HCT116 (cell line): ENCODE measurements around the gene MED13L. TPM values are rescaled to one million over a fixed set of nuclear protein-coding genes. Genes with fewer than 3 reads are reported as not detected.

Experiments
- ATAC-seq: fragments of 200-7000 bp; cut with Tn5 transposase; 2 replicates; pipeline ENCODE4 v1.9.1; 2020; ENCODE audit warnings: mild to moderate bottlenecking, moderate library complexity
- BruUV-seq: library from RNA; stranded (reverse); fragments of 400-500 nt; replicated peaks from 2 replicates; lab custom pipeline; 2021; lab: Mats Ljungman, UMichigan
- CTCF ChIA-PET: fragments of 300-600 bp; sonication (Branson Sonifier 250); formaldehyde crosslinking; loops from one replicate; lab custom pipeline; 2021; ENCODE audit warnings: antibody characterized with exemption; lab: Charles Lee
- POLR2A ChIA-PET: fragments of 300-600, 350-600 bp; sonication (Branson Sonifier 250); formaldehyde crosslinking; loops from one replicate; lab custom pipeline; 2021; ENCODE audit warnings: antibody characterized with exemption; lab: Charles Lee
- RAD21 ChIA-PET, 2 experiments: fragments of 300-600 bp; sonication (Branson Sonifier 250); formaldehyde crosslinking; loops; one replicate each; lab custom pipeline; 2023; ENCODE audit warnings: low total read pairs in 2 of 2; ENCODE audit not compliant: uncharacterized antibody in 2 of 2, unreplicated experiment in 2 of 2, low non-redundant PET in 1 of 2; lab: Charles Lee
- DNase-seq: peaks from one replicate; pipeline ENCODE4 v3.0.0-alpha.2; 2010; ENCODE audit warnings: low read depth, low spot score
- H2AFZ ChIP-seq: fragments of 200-600 bp; shearing (Covaris generic), sonication (generic); 2 replicates; pipeline ENCODE4 v1.6.1; 2017; ENCODE audit warnings: low read depth, mixed run types, mixed read lengths, antibody characterized with exemption, low read length; ENCODE audit not compliant: poor library complexity, severe bottlenecking
- H3K27ac ChIP-seq: 2 replicates; pipeline ENCODE4 v1.5.1; 2012; ENCODE audit warnings: low read depth, low read length
- H3K27me3 ChIP-seq: fragments of 200-600 bp; sonication (generic); 2 replicates; pipeline ENCODE4 v1.6.1; 2016; ENCODE audit warnings: mixed run types, low read length, mixed read lengths; ENCODE audit not compliant: insufficient read depth
- H3K36me3 ChIP-seq, 2 experiments: fragments of 200-500 bp in 1 of 2; fragments of 200-600 bp in 1 of 2; sonication (Bioruptor generic) in 1 of 2; sonication (generic) in 1 of 2; 2 replicates each; pipeline versions ENCODE4 v1.5.1 to v1.6.1; 2014 to 2016; ENCODE audit warnings: low read length in 2 of 2, inconsistent platforms in 1 of 2, mixed read lengths in 1 of 2, mixed run types in 1 of 2; ENCODE audit not compliant: insufficient read depth in 2 of 2, control insufficient read depth in 1 of 2
- H3K4me1 ChIP-seq, 2 experiments: fragments of 200-600 bp in 1 of 2; sonication (generic) in 1 of 2; 2 replicates each; pipeline versions ENCODE4 v1.5.1 to v1.6.1; 2012 to 2017; ENCODE audit warnings: low read length in 2 of 2, inconsistent platforms in 1 of 2, mild to moderate bottlenecking in 1 of 2, mixed read lengths in 1 of 2, mixed run types in 1 of 2, moderate library complexity in 1 of 2; ENCODE audit not compliant: insufficient read depth in 2 of 2, control insufficient read depth in 1 of 2
- H3K4me2 ChIP-seq: fragments of 200-600 bp; sonication (generic); 2 replicates; pipeline ENCODE4 v1.6.1; 2017; ENCODE audit warnings: mixed run types, low read length, mixed read lengths
- H3K4me3 ChIP-seq, 2 experiments: fragments of 200-600 bp in 1 of 2; sonication (generic) in 1 of 2; replicated peaks in 1 of 2; 2 replicates each; pipeline ENCODE4 v1.5.1; 2011 to 2016; ENCODE audit warnings: low read length in 2 of 2, control low read depth in 1 of 2, low read depth in 1 of 2, mild to moderate bottlenecking in 1 of 2, mixed read lengths in 1 of 2, mixed run types in 1 of 2
- H3K79me2 ChIP-seq: fragments of 200-600 bp; sonication (generic); 2 replicates; pipeline ENCODE4 v1.6.1; 2017; ENCODE audit warnings: mild to moderate bottlenecking, mixed run types, low read length, moderate library complexity, mixed read lengths; ENCODE audit not compliant: insufficient read depth
- H3K9ac ChIP-seq: fragments of 200-600 bp; sonication (generic); 2 replicates; pipeline ENCODE4 v1.6.1; 2016; ENCODE audit warnings: low read length, mixed read lengths
- H3K9me2 ChIP-seq: fragments of 200-600 bp; sonication (generic), shearing (Covaris generic); 2 replicates; pipeline ENCODE4 v1.6.1; 2017; ENCODE audit warnings: mixed run types, mild to moderate bottlenecking, moderate library complexity; ENCODE audit not compliant: insufficient read depth
- H3K9me3 ChIP-seq, 2 experiments: fragments of 200-500 bp in 1 of 2; fragments of 200-600 bp in 1 of 2; sonication (Bioruptor generic) in 1 of 2; sonication (generic) in 1 of 2; 2 replicates each; pipeline ENCODE4 v1.6.1; 2014 to 2017; ENCODE audit warnings: low read length in 2 of 2, mixed read lengths in 2 of 2, inconsistent platforms in 1 of 2, low read depth in 1 of 2, mild to moderate bottlenecking in 1 of 2, mixed run types in 1 of 2, moderate library complexity in 1 of 2; ENCODE audit not compliant: control insufficient read depth in 1 of 2, insufficient read depth in 1 of 2
- H4K20me1 ChIP-seq: fragments of 200-600 bp; sonication (generic), shearing (Covaris generic); 2 replicates; pipeline ENCODE4 v1.6.1; 2017; ENCODE audit warnings: mixed run types, mild to moderate bottlenecking, moderate library complexity; ENCODE audit not compliant: insufficient read depth
- CBX3 ChIP-seq: IDR thresholded peaks from 2 replicates; pipeline ENCODE4 v1.6.1; 2012; ENCODE audit warnings: low read depth
- CEBPB ChIP-seq: IDR thresholded peaks from 2 replicates; pipeline ENCODE4 v1.6.1; 2012; ENCODE audit warnings: low read depth
- EGR1 ChIP-seq: IDR thresholded peaks from 2 replicates; pipeline ENCODE4 v1.6.1; 2012; ENCODE audit warnings: low read depth
- ELF1 ChIP-seq: IDR thresholded peaks from 2 replicates; pipeline ENCODE4 v1.6.1; 2012; ENCODE audit warnings: low read depth, borderline replicate concordance
- EZH2phosphoT487 ChIP-seq: fragments of 200-600 bp; IDR thresholded peaks from 2 replicates; pipeline ENCODE4 v1.6.1; 2018; ENCODE audit warnings: antibody characterized with exemption, borderline replicate concordance
- FOSL1 ChIP-seq: IDR thresholded peaks from 2 replicates; pipeline ENCODE4 v1.6.1; 2012; ENCODE audit warnings: low read depth
- JUND ChIP-seq: IDR thresholded peaks from 2 replicates; pipeline ENCODE4 v1.6.1; 2012
- POLR2AphosphoS5 ChIP-seq: IDR thresholded peaks from 2 replicates; pipeline ENCODE4 v1.6.1; 2011; ENCODE audit warnings: mild to moderate bottlenecking, low read depth, low read length, moderate library complexity
- RAD21 ChIP-seq: IDR thresholded peaks from 2 replicates; pipeline ENCODE4 v1.6.1; 2012; ENCODE audit warnings: low read depth, mild to moderate bottlenecking
- REST ChIP-seq: IDR thresholded peaks from 2 replicates; pipeline ENCODE4 v1.6.1; 2012; ENCODE audit warnings: low read depth
- SIN3A ChIP-seq: IDR thresholded peaks from 2 replicates; pipeline ENCODE4 v1.6.1; 2012; ENCODE audit warnings: low read depth
- SP1 ChIP-seq: IDR thresholded peaks from 2 replicates; pipeline ENCODE4 v1.6.1; 2012; ENCODE audit warnings: low read depth
- SRF ChIP-seq: IDR thresholded peaks from 2 replicates; pipeline ENCODE4 v1.6.1; 2012; ENCODE audit warnings: low read depth
- TCF7L2 ChIP-seq: IDR thresholded peaks from 2 replicates; pipeline ENCODE4 v1.7.0; 2011; ENCODE audit warnings: borderline replicate concordance, inconsistent platforms; ENCODE audit not compliant: insufficient read depth, insufficient read length; ENCODE audit errors: extremely low read depth
- YY1 ChIP-seq: IDR thresholded peaks from 2 replicates; pipeline ENCODE4 v1.6.1; 2011; ENCODE audit warnings: low read length, low read depth, moderate library complexity, mild to moderate bottlenecking; ENCODE audit not compliant: insufficient replicate concordance; ENCODE audit errors: extremely low read depth
- ZFX ChIP-seq: fragments of 450-650 bp; IDR thresholded peaks from 2 replicates; pipeline ENCODE4 v1.6.1; 2017
- intact Hi-C: fragments of 100-400 bp; cut with micrococcal nuclease; formaldehyde crosslinking; loops from 2 replicates; pipeline ENCODE4 v1.10.0; 2022
- total RNA-seq: library from RNA; stranded (reverse); gene quantifications from one replicate; pipeline ENCODE4 v1.2.1, GENCODE V29; 2021; ENCODE audit not compliant: unreplicated experiment
- TF ChIP-seq, protein P1 (sequence below): IDR thresholded peaks from 2 replicates; pipeline ENCODE4 v1.6.1; 2011; ENCODE audit warnings: mild to moderate bottlenecking, low read length, moderate library complexity; ENCODE audit not compliant: insufficient replicate concordance; ENCODE audit errors: extremely low read depth
- TF ChIP-seq, protein P2 (sequence below): IDR thresholded peaks from 2 replicates; pipeline ENCODE4 v1.6.1; 2012

MED13L gene
- total RNA-seq, 1 experiment from 2014 or later, result 176 TPM

GRCh38 chr12:116157845-116158267 lies 119.6 kb downstream of the MED13L start:
- Histone ChIP-seq H3K36me3 (no peaks in the 10 kb centered on the region), H3K9ac (no peak overlapping the region), H3K27ac (no peak overlapping the region), H3K9me2 (no peaks in the 10 kb centered on the region), H2AFZ (no peak overlapping the region), H3K27me3 (no peaks in the 10 kb centered on the region), H3K4me3 (no peak overlapping the region), H3K4me2 (no peak overlapping the region), H3K79me2 (peaks cover 100% of the 10 kb centered on the region), H4K20me1 (peaks cover 75% of the 10 kb centered on the region), H3K9me3 (no peaks in the 10 kb centered on the region), H3K4me1 (peaks cover 28 to 42% of the 10 kb centered on the region in 2 experiments)
- POLR2A ChIA-PET, result no interaction called here
- intact Hi-C loops, result no loop called here
- no peak for DNase-seq
- no peak for ATAC-seq
- RAD21 ChIA-PET, result no interaction called here
- TF ChIP-seq RAD21 (no peak), CBX3 (no peak), TCF7L2 (no peak), REST (no peak), EZH2phosphoT487 (no peak), JUND (no peak), FOSL1 (no peak), EGR1 (no peak), SIN3A (no peak), ZFX (no peak), SP1 (no peak), POLR2AphosphoS5 (no peak), YY1 (no peak), SRF (no peak), ELF1 (no peak), CEBPB (no peak)
- TF ChIP-seq, protein P1, sequence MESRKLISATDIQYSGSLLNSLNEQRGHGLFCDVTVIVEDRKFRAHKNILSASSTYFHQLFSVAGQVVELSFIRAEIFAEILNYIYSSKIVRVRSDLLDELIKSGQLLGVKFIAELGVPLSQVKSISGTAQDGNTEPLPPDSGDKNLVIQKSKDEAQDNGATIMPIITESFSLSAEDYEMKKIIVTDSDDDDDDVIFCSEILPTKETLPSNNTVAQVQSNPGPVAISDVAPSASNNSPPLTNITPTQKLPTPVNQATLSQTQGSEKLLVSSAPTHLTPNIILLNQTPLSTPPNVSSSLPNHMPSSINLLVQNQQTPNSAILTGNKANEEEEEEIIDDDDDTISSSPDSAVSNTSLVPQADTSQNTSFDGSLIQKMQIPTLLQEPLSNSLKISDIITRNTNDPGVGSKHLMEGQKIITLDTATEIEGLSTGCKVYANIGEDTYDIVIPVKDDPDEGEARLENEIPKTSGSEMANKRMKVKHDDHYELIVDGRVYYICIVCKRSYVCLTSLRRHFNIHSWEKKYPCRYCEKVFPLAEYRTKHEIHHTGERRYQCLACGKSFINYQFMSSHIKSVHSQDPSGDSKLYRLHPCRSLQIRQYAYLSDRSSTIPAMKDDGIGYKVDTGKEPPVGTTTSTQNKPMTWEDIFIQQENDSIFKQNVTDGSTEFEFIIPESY, result no peak
- TF ChIP-seq, protein P2, sequence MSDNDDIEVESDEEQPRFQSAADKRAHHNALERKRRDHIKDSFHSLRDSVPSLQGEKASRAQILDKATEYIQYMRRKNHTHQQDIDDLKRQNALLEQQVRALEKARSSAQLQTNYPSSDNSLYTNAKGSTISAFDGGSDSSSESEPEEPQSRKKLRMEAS, result no peak
- CTCF ChIA-PET, result no interaction called here
- BruUV-seq, result no TSS peak
